MCF 10A (cell line): Measurements from ENCODE around the gene WDR45B. TPM values are rescaled to one million over a fixed set of nuclear protein-coding genes. Genes with fewer than 3 reads are reported as not detected.

Source experiments
- BruUV-seq: library from RNA; stranded (reverse); fragments of 400-500 nt; replicated peaks from 2 replicates; lab custom pipeline; 2021; lab: Mats Ljungman, UMichigan
- CTCF ChIA-PET: fragments of 300-600 bp; sonication (Branson Sonifier 250); formaldehyde crosslinking; extraction: SDS; loops from one replicate; lab custom pipeline; 2021; ENCODE audit warnings: antibody characterized with exemption, inconsistent platforms; lab: Yijun Ruan, JAX
- POLR2A ChIA-PET: fragments of 300-600, 350-650 bp; sonication (Branson Sonifier 250); formaldehyde crosslinking; extraction: SDS; loops from one replicate; lab custom pipeline; 2020; ENCODE audit warnings: antibody characterized with exemption, inconsistent platforms; lab: Yijun Ruan, JAX
- DNase-seq: peaks from one replicate; pipeline ENCODE4 v3.0.0-alpha.2; 2018; ENCODE audit not compliant: unreplicated experiment
- H3K27ac Mint-ChIP-seq: one replicate; pipeline ENCODE4 v1.8.0; 2022; ENCODE audit warnings: mild to moderate bottlenecking, low read depth, mixed read lengths; ENCODE audit not compliant: unreplicated experiment
- H3K27me3 Mint-ChIP-seq: one replicate; pipeline ENCODE4 v1.8.0; 2022; ENCODE audit warnings: mixed read lengths; ENCODE audit not compliant: insufficient read depth, unreplicated experiment
- H3K36me3 Mint-ChIP-seq: one replicate; pipeline ENCODE4 v1.8.0; 2022; ENCODE audit warnings: mild to moderate bottlenecking, moderate library complexity, mixed read lengths; ENCODE audit not compliant: insufficient read depth, unreplicated experiment
- H3K4me1 Mint-ChIP-seq: one replicate; pipeline ENCODE4 v1.8.0; 2022; ENCODE audit warnings: mixed read lengths; ENCODE audit not compliant: insufficient read depth, unreplicated experiment
- H3K4me3 Mint-ChIP-seq: one replicate; pipeline ENCODE4 v1.8.0; 2022; ENCODE audit warnings: mild to moderate bottlenecking, moderate library complexity, mixed read lengths; ENCODE audit not compliant: unreplicated experiment
- H3K9me3 Mint-ChIP-seq: one replicate; pipeline ENCODE4 v1.8.0; 2022; ENCODE audit warnings: mixed read lengths; ENCODE audit not compliant: unreplicated experiment
- intact Hi-C: fragments of 100-400 bp; cut with micrococcal nuclease; formaldehyde crosslinking; loops from 2 replicates; pipeline ENCODE4 v1.14.1; 2022
- total RNA-seq: library from RNA; stranded (reverse); gene quantifications from 2 replicates; pipeline ENCODE4 v1.2.3, GENCODE V29; 2022
- TF ChIP-seq, protein P1 (sequence below): fragments of 200-600 bp; IDR thresholded peaks from one replicate; pipeline ENCODE4 v1.8.0; 2022; ENCODE audit warnings: antibody characterized with exemption, mild to moderate bottlenecking; ENCODE audit not compliant: unreplicated experiment

Gene WDR45B
- total RNA-seq, 1 experiment from 2014 or later = 88.3 TPM

- no peaks in the 10 kb centered on the region for H3K27me3 Mint-ChIP-seq
- no peak for DNase-seq
- intact Hi-C loops = no loop called here
- TF ChIP-seq, protein P1, sequence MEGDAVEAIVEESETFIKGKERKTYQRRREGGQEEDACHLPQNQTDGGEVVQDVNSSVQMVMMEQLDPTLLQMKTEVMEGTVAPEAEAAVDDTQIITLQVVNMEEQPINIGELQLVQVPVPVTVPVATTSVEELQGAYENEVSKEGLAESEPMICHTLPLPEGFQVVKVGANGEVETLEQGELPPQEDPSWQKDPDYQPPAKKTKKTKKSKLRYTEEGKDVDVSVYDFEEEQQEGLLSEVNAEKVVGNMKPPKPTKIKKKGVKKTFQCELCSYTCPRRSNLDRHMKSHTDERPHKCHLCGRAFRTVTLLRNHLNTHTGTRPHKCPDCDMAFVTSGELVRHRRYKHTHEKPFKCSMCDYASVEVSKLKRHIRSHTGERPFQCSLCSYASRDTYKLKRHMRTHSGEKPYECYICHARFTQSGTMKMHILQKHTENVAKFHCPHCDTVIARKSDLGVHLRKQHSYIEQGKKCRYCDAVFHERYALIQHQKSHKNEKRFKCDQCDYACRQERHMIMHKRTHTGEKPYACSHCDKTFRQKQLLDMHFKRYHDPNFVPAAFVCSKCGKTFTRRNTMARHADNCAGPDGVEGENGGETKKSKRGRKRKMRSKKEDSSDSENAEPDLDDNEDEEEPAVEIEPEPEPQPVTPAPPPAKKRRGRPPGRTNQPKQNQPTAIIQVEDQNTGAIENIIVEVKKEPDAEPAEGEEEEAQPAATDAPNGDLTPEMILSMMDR = no peak
- no TSS peak for BruUV-seq
- POLR2A ChIA-PET = no interaction called here
- H3K9me3 Mint-ChIP-seq = no peaks in the 10 kb centered on the region
- H3K4me3 Mint-ChIP-seq = no peak overlapping the region
- H3K27ac Mint-ChIP-seq = no peak overlapping the region
- H3K4me1 Mint-ChIP-seq = no peaks in the 10 kb centered on the region
- peaks cover 2% of the 10 kb centered on the region for H3K36me3 Mint-ChIP-seq
- CTCF ChIA-PET = no interaction called here
These were observed 29.2 kb upstream of the WDR45B start for GRCh38 chr17:82677353-82677925.

GRCh38 chr17:82675476-82676245 is 27.4 kb upstream of the WDR45B start:
- Mint-ChIP-seq H3K4me3 (no peak overlapping the region), H3K27me3 (no peaks in the 10 kb centered on the region), H3K36me3 (peaks cover 8% of the 10 kb centered on the region), H3K9me3 (no peaks in the 10 kb centered on the region), H3K4me1 (no peaks in the 10 kb centered on the region), H3K27ac (no peak overlapping the region)
- ChIA-PET POLR2A (interaction anchor here (0.9 kb wide), 1 partner anchor 10 kb away, joined by 3 read pairs; no protein-coding TSS in a partner anchor), CTCF (no interaction called here)
- TF ChIP-seq, protein P1 = no peak
- BruUV-seq = no TSS peak
- intact Hi-C loops = no loop called here
- no peak for DNase-seq

- TF ChIP-seq, protein P1 = no peak
- no peak overlapping the region for H3K4me3 Mint-ChIP-seq
- ChIA-PET POLR2A (interaction anchor here (0.9 kb wide), 1 partner anchor 9 kb away, joined by 3 read pairs; no protein-coding TSS in a partner anchor), CTCF (no interaction called here)
- intact Hi-C loops = no loop called here
- no TSS peak for BruUV-seq
- DNase-seq = no peak
- H3K27me3 Mint-ChIP-seq = no peaks in the 10 kb centered on the region
- peaks cover 12% of the 10 kb centered on the region for H3K36me3 Mint-ChIP-seq
- H3K9me3 Mint-ChIP-seq = no peaks in the 10 kb centered on the region
- no peak overlapping the region for H3K27ac Mint-ChIP-seq
- no peaks in the 10 kb centered on the region for H3K4me1 Mint-ChIP-seq
These were observed 26.6 kb upstream of the WDR45B start for GRCh38 chr17:82674656-82675475.
